Omental fat pad (tissue), 4 donors: Measurements from ENCODE around the gene SCAI. TPM values are rescaled to one million over a fixed set of nuclear protein-coding genes. Genes with fewer than 3 reads are reported as not detected.
"Not testable (repeated sequence)": the region's sequence is repeated elsewhere in the genome, so short reads cannot be mapped to it uniquely, and the experiment has no call there.

ENCODE experiments used
- ATAC-seq: fragments of 150-250 bp; one replicate; pipeline ENCODE4 v1.9.1; 2016; ENCODE audit warnings: mild to moderate bottlenecking, moderate library complexity; ENCODE audit not compliant: low FRiP score
- DNase-seq: peaks from one replicate; pipeline ENCODE4 v3.0.0-alpha.2; 2019; ENCODE audit warnings: low spot score
- total RNA-seq, 4 donors: library from RNA; depleted of rRNA; stranded (reverse); fragments of >200 nt; gene quantifications; one replicate each; pipeline ENCODE4 v1.1.0, GENCODE V29; 2016
- TF ChIP-seq, protein P1 (sequence below), 3 donors: fragments of 450-650 bp; IDR thresholded peaks; one replicate each; pipeline ENCODE4 v1.5.1; 2016 to 2017; ENCODE audit warnings: antibody characterized with exemption in 3 of 3, mild to moderate bottlenecking in 3 of 3, moderate library complexity in 2 of 3

Gene SCAI
- total RNA-seq, 4 donors from 2014 or later, result 4.0 to 9.1 (median 6.6) TPM

DNA sequence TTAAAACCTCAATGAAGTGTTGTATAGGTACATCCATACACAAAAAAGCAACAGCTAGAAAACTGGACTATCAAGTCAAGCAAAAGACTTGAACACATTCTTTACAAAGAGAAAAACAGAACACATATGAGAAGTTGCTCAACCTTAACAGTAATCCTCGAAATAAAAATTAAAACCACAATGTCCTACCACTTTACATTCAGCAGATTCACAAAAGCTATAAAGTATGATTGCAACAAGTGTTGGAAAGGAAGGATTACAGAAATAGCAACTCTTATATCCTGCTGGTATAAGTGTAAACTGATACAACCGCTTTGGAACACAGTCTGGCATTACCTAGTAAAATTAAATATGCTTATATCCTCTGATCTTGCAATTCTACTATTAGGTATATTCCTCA lies 173.9 kb downstream of the SCAI start:
- DNase-seq, result no peak
- TF ChIP-seq, protein P1, sequence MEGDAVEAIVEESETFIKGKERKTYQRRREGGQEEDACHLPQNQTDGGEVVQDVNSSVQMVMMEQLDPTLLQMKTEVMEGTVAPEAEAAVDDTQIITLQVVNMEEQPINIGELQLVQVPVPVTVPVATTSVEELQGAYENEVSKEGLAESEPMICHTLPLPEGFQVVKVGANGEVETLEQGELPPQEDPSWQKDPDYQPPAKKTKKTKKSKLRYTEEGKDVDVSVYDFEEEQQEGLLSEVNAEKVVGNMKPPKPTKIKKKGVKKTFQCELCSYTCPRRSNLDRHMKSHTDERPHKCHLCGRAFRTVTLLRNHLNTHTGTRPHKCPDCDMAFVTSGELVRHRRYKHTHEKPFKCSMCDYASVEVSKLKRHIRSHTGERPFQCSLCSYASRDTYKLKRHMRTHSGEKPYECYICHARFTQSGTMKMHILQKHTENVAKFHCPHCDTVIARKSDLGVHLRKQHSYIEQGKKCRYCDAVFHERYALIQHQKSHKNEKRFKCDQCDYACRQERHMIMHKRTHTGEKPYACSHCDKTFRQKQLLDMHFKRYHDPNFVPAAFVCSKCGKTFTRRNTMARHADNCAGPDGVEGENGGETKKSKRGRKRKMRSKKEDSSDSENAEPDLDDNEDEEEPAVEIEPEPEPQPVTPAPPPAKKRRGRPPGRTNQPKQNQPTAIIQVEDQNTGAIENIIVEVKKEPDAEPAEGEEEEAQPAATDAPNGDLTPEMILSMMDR (IDR thresholded peaks at IDR 0.05), result no peak
- ATAC-seq, result no peak

DNA sequence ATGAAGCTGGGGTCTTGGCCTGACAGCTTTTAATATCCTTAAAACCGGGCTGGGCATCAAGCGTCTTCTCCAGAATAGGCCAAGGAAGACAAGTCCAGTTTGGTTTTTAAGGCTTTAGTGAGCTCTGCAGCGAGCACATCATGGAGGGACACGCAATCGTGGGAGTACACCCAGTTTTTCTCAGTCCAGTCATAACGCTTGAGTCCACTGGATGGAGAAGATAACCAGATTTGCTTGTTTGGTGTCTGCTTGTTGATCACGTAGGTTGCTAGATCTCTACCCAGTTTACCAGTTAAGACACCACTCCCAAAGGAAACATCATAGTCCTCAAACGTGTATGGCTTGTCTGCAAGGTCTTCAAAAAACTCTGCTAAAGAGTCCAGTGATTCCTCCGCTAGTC lies 175.1 kb downstream of the SCAI start:
- ATAC-seq, result no peak
- DNase-seq, result no peak
- TF ChIP-seq, protein P1 (IDR thresholded peaks at IDR 0.05), result no peak

DNA sequence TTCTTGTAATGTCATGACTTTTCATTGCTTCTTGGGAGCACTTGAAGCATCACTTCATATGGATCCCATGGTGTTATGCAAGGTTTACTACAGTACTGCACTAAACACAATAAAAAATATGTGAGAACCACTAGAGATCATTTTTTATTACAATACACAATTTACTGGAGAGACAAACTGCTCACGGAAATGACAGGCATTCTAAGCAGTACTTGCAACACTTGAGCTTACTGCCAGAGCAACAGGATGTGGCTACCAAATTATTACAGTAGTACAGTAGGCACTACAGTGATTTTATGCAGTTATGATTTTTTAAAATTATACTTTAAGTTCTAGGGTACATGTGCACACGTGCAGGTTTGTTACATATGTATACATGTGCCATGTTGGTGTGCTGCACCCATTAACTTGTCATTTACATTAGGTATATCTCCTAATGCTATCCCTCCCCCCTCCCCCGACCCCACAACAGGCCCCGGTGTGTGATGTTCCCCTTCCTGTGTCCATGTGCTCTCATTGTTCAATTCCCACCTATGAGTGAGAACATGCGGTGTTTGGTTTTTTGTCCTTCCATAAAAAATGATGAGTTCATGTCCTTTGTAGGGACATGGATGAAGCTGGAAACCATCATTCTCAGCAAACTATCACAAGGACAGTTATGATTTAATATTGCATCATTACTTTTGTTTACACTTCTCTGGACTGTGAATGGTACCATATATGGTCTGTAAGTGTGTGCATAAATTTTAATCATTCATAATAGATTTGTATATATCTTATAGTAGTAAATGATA lies 177.4 kb downstream of the SCAI start:
- DNase-seq, ATAC-seq: not testable (repeated sequence)

DNA sequence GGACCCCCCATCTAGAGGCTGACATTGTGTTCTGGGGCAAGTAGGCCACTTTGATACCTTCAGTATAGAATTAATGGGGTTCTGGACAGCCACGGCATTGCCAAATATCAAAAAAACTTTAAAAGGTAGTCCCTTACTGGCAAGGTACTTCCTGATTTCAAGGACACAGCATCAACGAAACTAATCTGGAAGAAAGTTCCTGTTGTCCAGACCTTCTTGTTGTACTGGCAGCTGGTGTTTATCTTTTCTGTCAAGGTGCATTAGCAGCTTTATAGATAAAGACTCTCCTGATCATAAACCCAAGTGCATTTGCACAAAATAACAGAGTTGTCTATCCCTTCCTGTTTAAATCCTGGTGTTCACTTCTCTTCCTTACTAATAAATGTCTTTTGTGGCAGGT lies 178.7 kb downstream of the SCAI start:
- TF ChIP-seq, protein P1 (IDR thresholded peaks at IDR 0.05), result no peak
- ATAC-seq, result no peak
- DNase-seq, result no peak

DNA sequence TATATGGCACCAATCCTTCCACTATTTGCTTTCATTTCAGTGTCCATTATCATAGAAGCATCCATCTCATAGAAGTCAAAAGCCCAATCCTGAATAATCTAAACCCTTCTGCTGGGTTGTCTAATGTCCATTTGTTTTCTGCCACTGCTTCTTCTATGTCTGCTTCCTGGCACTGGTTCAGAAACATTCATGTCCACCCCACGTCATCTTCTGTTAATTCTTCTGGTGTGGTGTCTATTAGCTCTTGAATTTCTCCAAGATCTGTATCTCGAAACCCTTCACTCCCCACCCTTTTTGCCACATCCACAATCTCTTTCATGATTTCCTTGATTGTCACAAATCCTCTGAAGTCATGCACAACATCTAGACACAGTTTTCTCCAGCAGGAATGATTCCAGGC lies 179.3 kb downstream of the SCAI start:
- no peak for ATAC-seq
- TF ChIP-seq, protein P1 (IDR thresholded peaks at IDR 0.05), result no peak

DNA sequence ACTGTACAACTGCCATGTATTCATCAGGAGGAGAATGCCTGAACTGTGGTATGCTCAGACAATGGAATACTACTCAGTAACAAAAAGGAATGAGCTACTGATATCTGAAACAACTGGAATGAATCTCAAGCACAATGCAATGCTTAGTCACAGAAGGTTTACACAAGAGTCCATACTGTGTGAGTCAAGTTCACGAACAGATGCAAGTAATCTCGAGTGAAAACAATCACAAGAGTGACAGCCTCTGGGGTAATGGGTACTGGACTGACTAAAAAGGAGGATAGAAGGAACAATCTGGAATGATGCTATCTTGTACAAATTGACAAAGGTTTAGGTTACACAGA lies 182.9 kb downstream of the SCAI start:
- ATAC-seq, result no peak
- no peak for DNase-seq
- TF ChIP-seq, protein P1 (IDR thresholded peaks at IDR 0.05), result no peak

More for the DNA sequence above, 179.3 kb downstream of the SCAI start:
- DNase-seq, result no peak

DNA sequence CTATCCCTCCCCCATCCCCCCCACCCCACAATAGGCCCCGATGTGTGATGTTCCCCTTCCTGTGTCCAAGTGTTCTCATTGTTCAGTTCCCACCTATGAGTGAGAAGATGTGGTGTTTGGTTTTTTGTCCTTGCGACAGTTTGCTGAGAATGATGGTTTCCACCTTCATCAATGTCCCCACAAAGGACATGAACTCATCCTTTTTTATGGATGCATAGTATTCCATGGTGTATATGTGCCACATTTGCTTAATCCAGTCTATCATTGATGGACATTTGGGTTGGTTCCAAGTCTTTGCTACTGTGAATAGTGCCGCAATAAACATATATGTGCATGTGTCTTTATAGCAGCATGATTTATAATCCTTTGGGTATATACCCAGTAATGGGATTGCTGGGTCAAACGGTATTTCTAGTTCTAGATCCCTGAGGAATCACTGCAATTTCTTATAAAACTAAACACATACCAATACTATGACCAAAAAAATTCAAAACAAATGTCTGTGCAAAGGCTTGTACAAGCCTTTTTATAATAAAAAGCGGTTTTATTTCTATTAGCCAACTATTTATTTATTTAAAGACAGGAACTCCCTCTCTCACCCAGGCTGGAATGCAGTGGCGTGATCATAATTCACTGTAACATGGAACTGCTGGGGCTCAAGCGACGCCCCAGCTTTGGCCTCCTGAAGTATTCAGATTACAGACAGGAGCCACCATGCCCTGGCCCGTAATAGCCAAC lies 183.5 kb downstream of the SCAI start:
- DNase-seq, ATAC-seq: not testable (repeated sequence)

DNA sequence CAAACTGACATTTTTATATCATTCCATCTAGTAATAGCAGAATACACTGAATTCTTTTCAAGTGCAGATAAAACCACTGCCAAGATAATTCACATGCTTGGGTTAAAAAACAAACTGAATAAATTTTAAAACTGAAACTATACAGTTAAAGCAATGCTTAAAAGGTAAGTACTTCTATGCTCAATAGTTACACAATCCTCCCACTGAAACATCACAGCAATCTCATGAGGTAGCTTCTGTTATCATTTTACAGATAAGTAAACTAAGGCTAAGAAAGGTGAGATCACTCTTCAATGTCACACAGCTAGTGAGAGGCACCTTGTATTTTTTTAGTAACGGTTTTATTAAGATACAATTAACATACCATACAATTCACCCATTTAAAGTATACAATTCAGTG lies 189.1 kb downstream of the SCAI start:
- ATAC-seq, result no peak
- no peak for DNase-seq
- TF ChIP-seq, protein P1 (IDR thresholded peaks at IDR 0.05), result no peak
